Nephron (organoid): ENCODE data around the gene HES2.

Experiments
- H3K27ac Mint-ChIP-seq, 3 experiments: 2 replicates each; pipeline ENCODE4 v1.8.0; 2020; ENCODE audit warnings: mixed read lengths in 3 of 3, mild to moderate bottlenecking in 2 of 3, moderate library complexity in 1 of 3
- H3K27me3 Mint-ChIP-seq: 2 replicates; pipeline ENCODE4 v1.8.0; 2021; ENCODE audit warnings: low read depth, mild to moderate bottlenecking, moderate library complexity, mixed read lengths
- H3K36me3 Mint-ChIP-seq: 2 replicates; pipeline ENCODE4 v1.8.0; 2020; ENCODE audit warnings: low read depth, mixed read lengths
- H3K4me1 Mint-ChIP-seq: 2 replicates; pipeline ENCODE4 v1.8.0; 2020; ENCODE audit warnings: mixed read lengths
- H3K4me3 Mint-ChIP-seq, 3 experiments: 2 replicates each; pipeline ENCODE4 v1.8.0; 2020; ENCODE audit warnings: mild to moderate bottlenecking in 3 of 3, mixed read lengths in 3 of 3, moderate library complexity in 2 of 3
- H3K9me3 Mint-ChIP-seq: 2 replicates; pipeline ENCODE4 v1.8.0; 2020; ENCODE audit warnings: mixed read lengths
- TF ChIP-seq, protein P1 (sequence below), 3 experiments: fragments of 200-600 bp; sonication (generic); IDR thresholded peaks; one replicate each; pipeline ENCODE4 v1.5.0; 2021; ENCODE audit warnings: antibody characterized with exemption in 3 of 3; ENCODE audit not compliant: unreplicated experiment in 3 of 3

HES2 gene

GRCh38 chr1:6466023-6466422, 46.3 kb upstream of the HES2 start, which contains the start of gene TNFRSF25:
TNFRSF25 (minus strand) TSS chr1:6466173; CDS start chr1:6466107, 66 bp downstream.
- H3K4me1 Mint-ChIP-seq, result no peaks in the 10 kb centered on the region
- H3K27me3 Mint-ChIP-seq, result peaks cover 9% of the 10 kb centered on the region
- H3K4me3 Mint-ChIP-seq, result no peak within 1 kb of the TSS
- no peaks in the 10 kb centered on the region for H3K9me3 Mint-ChIP-seq
- no peak within 1 kb of the TSS for H3K27ac Mint-ChIP-seq
- H3K36me3 Mint-ChIP-seq, result peaks cover 21% of the 10 kb centered on the region
- TF ChIP-seq, protein P1, sequence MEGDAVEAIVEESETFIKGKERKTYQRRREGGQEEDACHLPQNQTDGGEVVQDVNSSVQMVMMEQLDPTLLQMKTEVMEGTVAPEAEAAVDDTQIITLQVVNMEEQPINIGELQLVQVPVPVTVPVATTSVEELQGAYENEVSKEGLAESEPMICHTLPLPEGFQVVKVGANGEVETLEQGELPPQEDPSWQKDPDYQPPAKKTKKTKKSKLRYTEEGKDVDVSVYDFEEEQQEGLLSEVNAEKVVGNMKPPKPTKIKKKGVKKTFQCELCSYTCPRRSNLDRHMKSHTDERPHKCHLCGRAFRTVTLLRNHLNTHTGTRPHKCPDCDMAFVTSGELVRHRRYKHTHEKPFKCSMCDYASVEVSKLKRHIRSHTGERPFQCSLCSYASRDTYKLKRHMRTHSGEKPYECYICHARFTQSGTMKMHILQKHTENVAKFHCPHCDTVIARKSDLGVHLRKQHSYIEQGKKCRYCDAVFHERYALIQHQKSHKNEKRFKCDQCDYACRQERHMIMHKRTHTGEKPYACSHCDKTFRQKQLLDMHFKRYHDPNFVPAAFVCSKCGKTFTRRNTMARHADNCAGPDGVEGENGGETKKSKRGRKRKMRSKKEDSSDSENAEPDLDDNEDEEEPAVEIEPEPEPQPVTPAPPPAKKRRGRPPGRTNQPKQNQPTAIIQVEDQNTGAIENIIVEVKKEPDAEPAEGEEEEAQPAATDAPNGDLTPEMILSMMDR (IDR thresholded peaks at IDR 0.05; ENCODE audit: unreplicated experiment in 3 of 3), result no peak

- Mint-ChIP-seq H3K36me3 (peaks cover 21% of the 10 kb centered on the region), H3K27me3 (peaks cover 9% of the 10 kb centered on the region), H3K4me1 (no peaks in the 10 kb centered on the region), H3K27ac (no peak overlapping the region), H3K4me3 (no peak overlapping the region), H3K9me3 (no peaks in the 10 kb centered on the region)
- TF ChIP-seq, protein P1 (IDR thresholded peaks at IDR 0.05; ENCODE audit: unreplicated experiment in 3 of 3), result no peak
These were observed 45.8 kb upstream of the HES2 start for GRCh38 chr1:6465461-6466005.

- Mint-ChIP-seq H3K4me1 (no peaks in the 10 kb centered on the region), H3K4me3 (no peak overlapping the region), H3K9me3 (no peaks in the 10 kb centered on the region)
These were observed 45.2 kb upstream of the HES2 start for GRCh38 chr1:6464915-6465314.

GRCh38 chr1:6464514-6464836, 44.8 kb upstream of the HES2 start:
- Mint-ChIP-seq H3K4me3 (no peak overlapping the region), H3K9me3 (no peaks in the 10 kb centered on the region), H3K27me3 (peaks cover 9% of the 10 kb centered on the region), H3K36me3 (peaks cover 21% of the 10 kb centered on the region), H3K27ac (no peak overlapping the region), H3K4me1 (peaks cover 2% of the 10 kb centered on the region)
- TF ChIP-seq, protein P1 (IDR thresholded peaks at IDR 0.05; ENCODE audit: unreplicated experiment in 3 of 3), result no peak

More at GRCh38 chr1:6464915-6465314, 45.2 kb upstream of the HES2 start:
- TF ChIP-seq, protein P1 (IDR thresholded peaks at IDR 0.05; ENCODE audit: unreplicated experiment in 3 of 3), result no peak
- no peak overlapping the region for H3K27ac Mint-ChIP-seq
- peaks cover 9% of the 10 kb centered on the region for H3K27me3 Mint-ChIP-seq
- peaks cover 21% of the 10 kb centered on the region for H3K36me3 Mint-ChIP-seq

- Mint-ChIP-seq H3K9me3 (no peaks in the 10 kb centered on the region), H3K4me3 (no peak overlapping the region), H3K27ac (no peak overlapping the region), H3K4me1 (peaks cover 5% of the 10 kb centered on the region), H3K27me3 (peaks cover 9% of the 10 kb centered on the region), H3K36me3 (peaks cover 14% of the 10 kb centered on the region)
- TF ChIP-seq, protein P1 (IDR thresholded peaks at IDR 0.05; ENCODE audit: unreplicated experiment in 3 of 3), result no peak
These were observed 43.3 kb upstream of the HES2 start for GRCh38 chr1:6463120-6463412.

DNA sequence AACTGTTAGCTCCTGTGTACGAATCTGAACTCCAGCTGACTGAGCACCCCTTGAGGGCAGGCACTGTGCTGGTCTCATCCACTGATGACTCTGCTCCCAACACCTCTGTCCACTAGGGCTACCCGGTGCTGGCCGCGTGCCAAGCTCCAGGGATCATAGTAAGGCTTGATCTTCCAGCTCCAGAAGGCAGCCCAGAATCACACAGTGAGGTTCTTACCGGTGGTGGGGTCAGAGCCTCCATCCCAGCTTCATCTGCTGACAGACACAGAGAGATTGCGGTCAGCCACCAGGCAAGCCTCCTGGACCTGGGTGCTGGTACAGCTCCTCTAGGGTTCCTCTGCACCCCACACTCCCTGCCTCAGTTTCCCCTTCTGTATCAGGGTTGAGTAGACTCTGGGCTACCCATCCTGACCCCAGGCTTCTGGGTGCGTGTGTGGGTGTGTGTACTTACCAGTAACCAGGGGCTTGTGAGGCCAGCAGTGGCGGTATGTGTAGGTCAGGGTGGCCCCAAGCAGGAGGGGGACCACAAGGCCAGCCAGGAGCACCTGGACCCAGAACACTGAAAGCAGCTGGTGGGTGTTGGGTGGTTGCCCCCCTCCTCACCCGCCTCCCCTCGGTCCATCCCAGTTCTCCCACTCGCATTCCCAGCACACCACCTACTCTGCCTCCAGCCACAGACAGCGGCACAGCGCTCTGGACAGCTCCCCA, 42.8 kb upstream of the HES2 start:
- no peak overlapping the region for H3K4me3 Mint-ChIP-seq
- H3K9me3 Mint-ChIP-seq, result no peaks in the 10 kb centered on the region
- peaks cover 10% of the 10 kb centered on the region for H3K27me3 Mint-ChIP-seq
- H3K27ac Mint-ChIP-seq, result no peak overlapping the region
- H3K4me1 Mint-ChIP-seq, result peaks cover 5% of the 10 kb centered on the region
- H3K36me3 Mint-ChIP-seq, result peaks cover 14% of the 10 kb centered on the region
- TF ChIP-seq, protein P1 (IDR thresholded peaks at IDR 0.05; ENCODE audit: unreplicated experiment in 3 of 3), result no peak
